NCI-H1930 (cell line): ENCODE data around the gene SFTPA1.
"Not testable (repeated sequence)": the region's sequence is repeated elsewhere in the genome, so short reads cannot be mapped to it uniquely, and the experiment has no call there.

Experiments used
- DNase-seq, 2 experiments: peaks; one replicate each; lab custom pipeline; 2025; lab: John Stamatoyannopoulos, UW

SFTPA1 gene

DNA sequence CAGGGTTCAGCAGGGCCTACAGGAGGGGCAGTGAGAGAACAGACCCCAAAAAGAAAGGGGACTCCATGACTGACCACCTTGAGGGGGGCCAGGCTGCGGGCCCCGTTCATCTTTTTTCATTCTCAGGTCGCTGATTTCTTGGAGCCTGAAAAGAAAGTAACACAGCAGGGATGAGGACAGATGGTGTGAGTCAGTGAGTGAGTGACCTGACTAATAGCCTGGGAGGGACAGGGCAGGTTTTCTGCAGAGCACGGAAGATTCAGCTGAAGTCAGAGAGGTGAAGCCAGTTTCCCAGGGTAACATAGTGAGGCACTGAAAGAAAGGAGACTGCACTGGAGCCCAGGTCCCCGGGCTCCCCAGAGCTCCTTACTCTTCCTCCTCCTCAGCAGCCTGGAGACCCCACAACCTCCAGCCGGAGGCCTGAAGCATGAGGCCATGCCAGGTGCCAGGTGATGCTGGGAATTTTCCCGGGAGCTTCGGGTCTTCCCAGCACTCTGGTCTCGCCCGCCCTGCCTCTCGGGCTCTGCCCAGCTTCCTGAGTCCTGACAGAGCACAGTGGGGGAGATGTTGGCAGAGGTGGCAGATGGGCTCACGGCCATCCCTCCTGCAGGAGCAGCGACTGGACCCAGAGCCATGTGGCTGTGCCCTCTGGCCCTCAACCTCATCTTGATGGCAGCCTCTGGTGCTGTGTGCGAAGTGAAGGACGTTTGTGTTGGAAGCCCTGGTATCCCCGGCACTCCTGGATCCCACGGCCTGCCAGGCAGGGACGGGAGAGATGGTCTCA is 646 bp downstream of the SFTPA1 start:
- DNase-seq, result not testable (repeated sequence)

DNA sequence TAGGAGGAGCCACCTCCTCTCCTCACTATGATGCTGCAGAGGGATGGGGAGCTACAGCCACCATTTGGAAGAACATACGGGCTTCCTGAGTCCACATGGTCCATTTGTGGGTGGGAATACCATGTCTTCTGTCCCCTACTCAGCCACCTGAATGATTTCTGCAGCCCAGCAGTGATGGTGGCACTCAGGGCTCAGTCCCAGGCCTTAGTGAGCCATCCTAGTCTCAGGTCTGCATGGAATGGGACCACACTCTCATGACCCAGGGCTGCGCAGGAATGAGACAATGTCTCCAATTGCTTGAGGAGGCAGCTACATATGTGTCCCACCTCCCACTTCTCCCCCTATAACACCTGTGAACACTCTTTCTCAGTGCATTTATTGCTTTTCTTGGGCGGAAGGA is 4.8 kb downstream of the SFTPA1 start:
- no peak for DNase-seq

DNA sequence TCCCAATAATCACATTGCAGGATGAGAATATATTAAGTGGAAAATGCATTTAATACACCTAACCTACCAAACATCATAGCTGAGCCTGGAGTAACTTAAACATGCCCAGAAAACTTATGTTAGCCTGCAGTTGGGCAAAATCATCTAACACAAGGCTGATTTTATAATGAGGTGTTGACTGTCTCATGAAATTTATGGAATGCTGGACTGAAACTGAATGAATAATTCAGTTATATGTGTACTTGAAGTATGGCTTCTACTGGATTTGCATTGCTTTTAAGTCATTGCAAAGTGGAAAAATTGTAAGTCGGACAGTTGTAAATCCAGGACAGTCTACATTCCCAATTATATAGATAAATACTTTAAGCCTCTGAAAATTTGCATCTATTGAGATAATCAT is 5.4 kb downstream of the SFTPA1 start:
- no peak for DNase-seq

- DNase-seq, result not testable (repeated sequence)
Measured at GRCh38 chr10:79623663-79624062, 12.9 kb downstream of the SFTPA1 start.

DNA sequence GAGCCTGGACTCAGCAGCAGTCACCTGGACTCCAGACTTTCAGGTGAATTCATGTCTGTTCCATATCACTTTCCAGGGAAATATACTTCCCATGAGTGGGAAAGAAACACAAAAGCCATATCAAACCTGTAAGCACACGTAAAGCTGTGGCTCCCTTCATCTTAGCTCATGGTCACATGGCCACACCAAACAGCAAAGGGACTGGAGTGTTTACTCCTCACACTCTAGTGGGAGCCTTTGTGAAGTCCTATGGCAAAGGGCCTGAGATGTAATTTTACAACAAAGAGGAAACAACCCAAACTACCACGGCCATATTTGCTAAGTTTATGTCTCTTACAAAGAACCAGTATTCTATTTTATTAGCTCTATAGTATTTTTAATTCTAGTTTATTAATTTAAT is 16.3 kb downstream of the SFTPA1 start:
- DNase-seq, result no peak

GRCh38 chr10:79628083-79628482 is 17.3 kb downstream of the SFTPA1 start:
- DNase-seq, result no peak

DNA sequence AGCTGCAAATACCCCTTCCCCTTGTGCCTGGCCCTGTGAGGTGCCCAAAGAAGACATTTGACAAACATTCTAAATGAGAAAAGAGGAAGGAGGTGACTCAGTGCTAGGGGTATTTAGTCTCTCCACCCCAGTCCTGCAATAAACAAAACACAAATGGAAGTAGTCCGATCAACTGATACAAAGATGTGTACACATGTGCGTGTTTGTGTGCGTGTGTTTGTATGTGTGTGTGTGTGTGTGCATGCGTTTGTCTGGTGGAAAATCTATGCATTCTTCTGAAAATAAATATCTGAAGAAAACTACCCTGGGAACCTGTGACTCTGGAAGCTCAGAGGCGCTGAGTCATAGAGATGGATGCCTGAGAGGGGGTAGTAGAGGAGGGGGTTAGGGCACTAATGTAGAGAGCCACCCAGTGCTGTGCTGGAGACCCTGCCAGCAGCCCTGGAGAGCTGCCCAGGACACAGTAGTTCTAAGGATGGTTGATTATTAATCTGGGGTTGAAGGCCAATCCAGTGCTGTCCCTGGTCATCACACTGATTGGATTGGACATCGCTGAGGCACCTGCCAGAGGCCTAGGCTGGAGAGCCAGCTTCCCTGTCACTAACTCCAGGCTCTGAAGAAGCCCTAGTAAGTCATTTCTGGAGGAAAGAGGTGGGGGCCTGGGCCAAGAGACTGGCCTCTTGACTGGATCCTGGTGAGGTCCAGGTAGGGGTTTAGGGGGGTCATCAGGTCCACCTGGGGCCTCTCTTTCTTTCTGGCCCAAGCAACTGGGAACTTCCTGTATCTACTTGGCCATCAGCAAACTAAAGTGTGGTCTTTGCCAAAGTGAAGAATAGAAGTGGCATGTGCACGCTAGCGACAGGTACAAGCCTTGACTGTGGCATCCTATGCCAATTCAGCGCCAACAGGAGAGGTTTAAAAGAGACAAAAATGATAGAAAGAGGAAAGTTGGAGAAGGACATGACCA is 18.5 kb downstream of the SFTPA1 start:
- DNase-seq, result no peak

GRCh38 chr10:79629955-79630327 is 19.2 kb downstream of the SFTPA1 start:
- no peak for DNase-seq

DNA sequence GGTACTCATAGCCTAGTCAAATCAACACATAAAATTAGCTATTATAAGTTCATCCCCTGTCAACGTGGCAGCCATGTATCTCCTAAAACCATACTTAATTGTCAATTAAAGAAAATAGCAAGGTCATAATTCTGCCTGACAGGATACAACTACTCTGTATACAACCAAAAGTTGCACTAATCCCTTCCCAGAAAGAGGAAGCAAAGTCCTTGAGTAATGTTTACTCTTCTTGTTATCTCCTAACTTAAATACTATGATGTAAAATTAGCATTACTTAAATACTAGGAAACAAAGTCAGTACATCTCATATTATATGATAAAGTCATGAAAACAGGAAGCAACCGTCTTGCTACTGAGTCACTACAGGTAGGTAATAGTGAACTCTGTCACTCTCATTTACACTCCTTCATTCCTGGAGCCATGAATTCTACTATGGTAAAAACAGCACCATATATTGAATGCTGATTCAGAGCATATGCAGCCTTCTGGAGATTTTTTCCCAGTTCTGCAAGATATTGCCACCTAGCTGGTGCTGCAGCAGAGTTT is 26.0 kb downstream of the SFTPA1 start:
- DNase-seq, result not testable (repeated sequence)

DNA sequence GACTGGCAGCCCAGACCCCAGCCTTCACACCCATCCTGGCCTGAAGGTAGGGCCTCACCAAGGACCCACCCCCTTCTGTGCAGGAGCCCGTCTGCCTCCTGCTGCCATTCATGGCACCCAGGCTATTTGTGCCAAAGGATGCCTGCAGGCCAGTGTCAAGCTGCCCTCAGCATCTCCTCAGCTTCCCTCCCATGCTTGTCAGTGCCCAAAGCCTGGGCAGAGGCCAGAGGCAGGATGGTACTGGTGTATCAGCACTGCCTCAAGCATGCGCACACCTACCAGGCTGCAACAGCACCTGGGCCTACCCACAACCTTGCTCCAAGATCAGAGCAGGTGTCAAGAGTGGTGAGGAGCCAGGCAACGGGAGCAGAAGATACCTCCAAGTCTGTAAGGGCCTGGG is 27.6 kb downstream of the SFTPA1 start:
- DNase-seq, result no peak

GRCh38 chr10:79652695-79653094 is 42.0 kb downstream of the SFTPA1 start:
- DNase-seq, result not testable (repeated sequence)

- not testable (repeated sequence) for DNase-seq
Measured at GRCh38 chr10:79663287-79663686, 52.5 kb downstream of the SFTPA1 start.

- DNase-seq, result not testable (repeated sequence)
Measured at GRCh38 chr10:79664686-79665085, 53.9 kb downstream of the SFTPA1 start.
